Effector memory CD8-positive, alpha-beta T cell (primary cell): ENCODE results near the gene HOXB3.
"Not testable (repeated sequence)": the region's sequence is repeated elsewhere in the genome, so short reads cannot be mapped to it uniquely, and the experiment has no call there.

Source experiments
- ATAC-seq: fragments of 150-1000 bp; cut with Tn5 transposase; replicated peaks from 2 replicates; pipeline ENCODE4 v1.10.0; 2021; ENCODE audit warnings: mild to moderate bottlenecking, moderate library complexity
- DNase-seq, 3 experiments: peaks; one replicate each; pipeline ENCODE4 v3.0.0; 2021
- H3K27ac Mint-ChIP-seq, 2 donors: one replicate each; pipeline ENCODE4 v1.8.0; 2022; ENCODE audit warnings: mild to moderate bottlenecking in 2 of 2, mixed read lengths in 2 of 2, moderate library complexity in 2 of 2
- H3K27me3 Mint-ChIP-seq, 2 donors: one replicate each; pipeline ENCODE4 v1.8.0; 2022; ENCODE audit warnings: mixed read lengths in 2 of 2
- H3K36me3 Mint-ChIP-seq: one replicate; pipeline ENCODE4 v1.8.0; 2022; ENCODE audit warnings: mild to moderate bottlenecking, moderate library complexity, mixed read lengths; ENCODE audit not compliant: insufficient read depth
- H3K4me1 Mint-ChIP-seq, 2 donors: one replicate each; pipeline ENCODE4 v1.8.0; 2022; ENCODE audit warnings: low read depth in 2 of 2, mixed read lengths in 2 of 2
- H3K4me3 Mint-ChIP-seq, 2 donors: one replicate each; pipeline ENCODE4 v1.8.0; 2022; ENCODE audit warnings: mild to moderate bottlenecking in 2 of 2, mixed read lengths in 2 of 2, moderate library complexity in 2 of 2
- H3K9me3 Mint-ChIP-seq, 2 donors: one replicate each; pipeline ENCODE4 v1.8.0; 2022; ENCODE audit warnings: mixed read lengths in 2 of 2

Gene HOXB3

DNA sequence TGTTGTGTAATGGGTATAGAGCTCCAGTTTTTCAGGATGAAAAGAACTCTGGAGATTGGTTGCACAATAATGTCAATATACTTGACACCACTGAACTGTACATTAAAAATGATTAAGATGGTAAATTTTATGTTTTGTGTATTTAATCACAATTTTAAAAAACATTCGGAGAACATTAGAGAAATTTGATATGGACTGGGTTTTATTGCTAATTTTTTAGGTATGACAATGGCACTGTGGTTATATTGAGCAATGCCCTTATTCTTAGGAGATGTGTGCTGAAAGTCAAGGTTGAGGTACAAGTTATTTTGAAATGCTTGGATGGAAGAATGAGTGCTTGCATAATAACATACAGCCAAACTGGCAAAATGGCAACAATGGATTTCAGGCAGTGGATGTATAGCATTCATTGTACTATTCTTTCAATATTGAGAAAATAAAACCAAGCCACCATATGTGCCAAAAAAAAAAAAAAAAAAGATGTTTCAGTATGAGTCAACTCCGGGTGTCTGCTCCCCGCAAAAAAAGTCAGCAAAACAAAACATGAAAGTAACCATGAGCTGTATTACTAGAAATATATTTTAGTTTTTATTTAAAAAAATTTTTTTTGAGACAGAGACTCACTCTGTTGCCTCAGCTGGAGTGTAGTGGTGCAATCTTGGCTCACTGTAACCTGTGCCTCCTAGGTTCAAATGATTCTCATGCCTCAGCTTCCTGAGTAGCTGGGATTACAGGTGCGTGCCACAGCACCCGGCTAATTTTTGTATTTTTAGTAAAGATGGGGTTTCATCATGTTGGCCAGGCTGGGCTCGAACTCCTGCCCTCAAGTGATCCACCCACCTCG, 79.1 kb downstream of the HOXB3 start:
- Mint-ChIP-seq H3K27ac (peak overlapping the region in 1 of 2 donors; percentile 30), H3K4me1 (peaks cover 13 to 21% of the 10 kb centered on the region in 2 donors), H3K4me3 (peak overlapping the region in 1 of 2 donors; percentile 2), H3K9me3 (no peaks in the 10 kb centered on the region), H3K36me3 (peaks cover 3% of the 10 kb centered on the region), H3K27me3 (peaks cover 13 to 54% of the 10 kb centered on the region in 2 donors)
- ATAC-seq (peak; percentile 84), DNase-seq (no peak)

DNA sequence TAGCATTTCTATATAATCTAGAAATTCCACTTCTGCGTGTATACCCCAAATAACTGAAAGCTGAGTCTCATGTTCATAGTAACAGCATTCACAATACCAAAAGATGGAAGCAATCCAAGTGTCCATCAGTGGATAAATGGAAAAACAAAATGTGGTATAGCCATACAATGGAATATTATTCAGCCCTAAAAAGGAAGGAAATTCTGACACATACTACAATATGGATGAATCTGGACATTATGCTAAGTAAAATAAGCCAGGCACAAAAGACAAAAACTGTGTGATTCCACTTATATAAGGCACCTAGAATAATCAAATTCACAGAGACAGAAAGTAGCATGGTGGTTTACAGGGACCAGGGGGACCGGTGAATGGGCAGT, 79.7 kb downstream of the HOXB3 start:
- Mint-ChIP-seq H3K4me1 (peaks cover 18 to 25% of the 10 kb centered on the region in 2 donors), H3K27ac (peak overlapping the region in 1 of 2 donors; percentile 30), H3K9me3 (no peaks in the 10 kb centered on the region), H3K36me3 (peaks cover 3% of the 10 kb centered on the region), H3K4me3 (no peak overlapping the region), H3K27me3 (peaks cover 7 to 48% of the 10 kb centered on the region in 2 donors)
- ATAC-seq (no peak), DNase-seq (no peak)

DNA sequence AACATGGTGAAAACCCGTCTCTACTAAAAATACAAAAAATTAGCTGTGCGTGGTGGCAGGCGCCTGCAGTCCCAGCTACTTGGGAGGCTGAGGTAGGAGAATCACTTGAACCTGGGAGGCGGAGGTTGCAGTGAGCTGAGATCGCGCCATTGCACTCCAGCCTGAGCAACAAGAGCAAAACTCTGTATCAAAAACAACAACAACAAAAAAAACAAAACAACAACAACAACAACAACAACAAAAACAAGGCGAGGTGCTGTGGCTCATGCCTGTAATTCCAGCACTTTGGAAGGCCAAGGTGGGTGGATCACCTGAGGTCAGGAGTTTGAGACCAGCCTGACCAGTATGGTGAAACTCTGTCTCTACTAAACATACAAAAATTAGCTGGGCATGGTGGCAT, 80.3 kb downstream of the HOXB3 start:
- H3K36me3 Mint-ChIP-seq, H3K4me3 Mint-ChIP-seq, H3K27ac Mint-ChIP-seq, ATAC-seq, H3K9me3 Mint-ChIP-seq, DNase-seq: not testable (repeated sequence)
- Mint-ChIP-seq H3K4me1 (peaks cover 18 to 30% of the 10 kb centered on the region in 2 donors), H3K27me3 (peaks cover under 1 to 42% of the 10 kb centered on the region in 2 donors)

DNA sequence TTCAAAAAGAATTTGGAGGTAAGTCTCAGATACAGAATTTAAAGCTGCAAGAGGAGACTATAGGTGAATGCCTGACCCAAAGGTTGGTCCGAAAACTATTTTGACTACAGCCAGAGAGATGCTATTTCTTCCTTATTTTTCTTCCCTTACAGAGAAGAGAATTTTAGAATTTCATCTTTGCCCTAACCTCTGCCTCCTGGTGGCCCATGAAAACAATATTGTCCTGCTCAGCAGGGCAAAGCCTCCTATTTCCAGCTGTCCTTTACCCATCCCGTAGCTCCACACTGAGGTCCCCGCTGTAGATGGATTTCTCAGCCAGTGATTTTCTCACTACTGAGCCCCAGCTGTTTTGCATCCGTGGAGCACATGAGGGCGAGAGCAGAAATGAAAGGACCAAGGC, 83.8 kb downstream of the HOXB3 start:
- H3K4me1 Mint-ChIP-seq, result peaks cover 12 to 19% of the 10 kb centered on the region in 2 donors
- H3K9me3 Mint-ChIP-seq, result no peaks in the 10 kb centered on the region
- no peak for DNase-seq
- peaks cover 0 to 10% of the 10 kb centered on the region in 2 donors for H3K27me3 Mint-ChIP-seq
- H3K4me3 Mint-ChIP-seq, result no peak overlapping the region
- no peaks in the 10 kb centered on the region for H3K36me3 Mint-ChIP-seq
- ATAC-seq, result no peak
- peak overlapping the region; percentile 62 to 86 for H3K27ac Mint-ChIP-seq

DNA sequence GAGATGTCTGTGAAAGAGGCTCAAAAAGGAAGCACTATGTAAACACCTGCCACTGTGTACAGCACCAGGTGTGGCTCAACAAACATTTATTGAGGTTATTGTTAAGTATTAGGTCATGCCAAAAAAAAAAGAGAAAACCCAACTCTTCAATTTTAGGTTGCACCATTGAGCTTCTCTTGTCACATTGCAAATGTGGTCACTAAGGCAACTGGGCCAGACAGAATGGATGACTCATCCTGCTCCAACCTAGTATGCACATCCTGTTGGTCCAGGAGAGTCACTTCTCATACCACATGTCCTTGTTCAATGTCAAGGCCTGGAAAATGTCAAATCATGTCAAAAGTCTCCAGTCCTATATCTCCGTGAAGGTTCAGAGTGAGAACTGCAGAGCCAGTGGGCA, 84.3 kb downstream of the HOXB3 start:
- Mint-ChIP-seq H3K4me3 (no peak overlapping the region), H3K4me1 (peaks cover 9 to 16% of the 10 kb centered on the region in 2 donors), H3K36me3 (no peaks in the 10 kb centered on the region), H3K27me3 (peaks cover 0 to 10% of the 10 kb centered on the region in 2 donors), H3K9me3 (no peaks in the 10 kb centered on the region), H3K27ac (peak overlapping the region; percentile 62 to 86)
- ATAC-seq (peak; percentile 98), DNase-seq (peak; percentile 27 to 43 (median 34))

DNA sequence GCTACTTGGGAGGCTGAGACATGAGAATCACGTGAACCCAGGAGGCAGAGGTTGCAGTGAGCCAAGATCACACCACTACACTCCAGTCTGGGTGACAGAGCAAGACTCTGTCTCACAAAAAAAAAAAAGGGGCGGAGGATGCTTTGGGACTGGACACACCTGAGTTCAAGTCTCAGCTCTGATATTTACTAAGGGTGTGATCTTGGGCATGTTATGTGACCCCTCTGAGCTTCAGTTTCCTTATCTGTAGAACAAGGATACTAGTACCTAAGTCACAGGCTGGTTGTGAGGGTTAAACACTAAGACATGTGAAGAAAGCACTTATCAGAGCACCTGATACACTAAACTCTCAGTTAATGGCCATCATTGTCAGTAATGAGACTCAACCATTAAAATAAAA, 85.1 kb downstream of the HOXB3 start:
- Mint-ChIP-seq H3K9me3 (no peaks in the 10 kb centered on the region), H3K36me3 (no peaks in the 10 kb centered on the region), H3K4me3 (no peak overlapping the region), H3K27me3 (peaks cover 0 to 17% of the 10 kb centered on the region in 2 donors), H3K27ac (peak overlapping the region; percentile 62 to 86), H3K4me1 (peaks cover 5 to 11% of the 10 kb centered on the region in 2 donors)
- DNase-seq, result no peak
- no peak for ATAC-seq

DNA sequence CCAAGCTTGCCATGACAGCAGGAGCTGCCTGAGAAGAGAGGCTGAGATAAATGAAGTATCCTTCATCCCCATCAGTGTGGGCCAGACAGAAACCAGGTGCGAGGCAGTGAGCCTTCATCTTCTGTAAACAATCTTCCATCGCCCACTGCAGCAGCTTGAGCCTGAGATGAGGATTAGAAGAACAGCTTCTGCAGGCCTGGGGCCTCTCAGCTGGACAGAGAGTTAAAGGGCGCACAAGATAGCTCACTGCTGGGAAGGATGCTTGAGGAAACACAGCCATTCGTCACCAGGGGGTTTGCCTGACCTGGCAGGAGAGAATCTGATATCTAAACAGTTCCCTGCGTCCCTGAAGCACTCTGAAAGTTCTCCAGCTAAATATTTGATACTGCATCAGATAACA, 86.3 kb downstream of the HOXB3 start:
- Mint-ChIP-seq H3K9me3 (no peaks in the 10 kb centered on the region), H3K36me3 (no peaks in the 10 kb centered on the region), H3K4me1 (peaks cover 5 to 11% of the 10 kb centered on the region in 2 donors), H3K27ac (peak overlapping the region in 1 of 2 donors; percentile 58), H3K4me3 (no peak overlapping the region), H3K27me3 (peaks cover 0 to 16% of the 10 kb centered on the region in 2 donors)
- ATAC-seq (no peak), DNase-seq (no peak)

DNA sequence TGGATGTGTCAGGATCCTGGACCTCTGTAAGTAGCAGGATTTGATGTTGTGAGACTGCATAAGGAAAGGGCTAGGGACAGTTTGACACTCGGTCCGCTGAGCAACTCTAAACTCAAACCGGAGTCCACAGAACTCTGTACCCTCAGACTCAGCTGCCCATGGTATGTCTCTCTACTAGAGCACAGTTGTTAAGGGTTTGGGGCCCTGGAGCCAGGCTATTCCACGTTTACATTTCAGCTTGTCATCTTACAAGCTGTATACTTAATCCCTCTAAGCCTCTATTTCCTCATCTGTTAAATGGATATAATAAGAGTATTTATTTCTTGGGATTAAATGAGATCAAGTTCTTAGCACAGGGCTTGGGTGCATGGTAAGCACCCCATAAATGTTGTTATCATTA, 87.1 kb downstream of the HOXB3 start:
- no peak overlapping the region for H3K4me3 Mint-ChIP-seq
- H3K9me3 Mint-ChIP-seq, result no peaks in the 10 kb centered on the region
- H3K36me3 Mint-ChIP-seq, result no peaks in the 10 kb centered on the region
- H3K27ac Mint-ChIP-seq, result peak overlapping the region in 1 of 2 donors; percentile 58
- no peak for ATAC-seq
- peaks cover 5 to 11% of the 10 kb centered on the region in 2 donors for H3K4me1 Mint-ChIP-seq
- DNase-seq, result no peak
- H3K27me3 Mint-ChIP-seq, result peaks cover 0 to 12% of the 10 kb centered on the region in 2 donors

DNA sequence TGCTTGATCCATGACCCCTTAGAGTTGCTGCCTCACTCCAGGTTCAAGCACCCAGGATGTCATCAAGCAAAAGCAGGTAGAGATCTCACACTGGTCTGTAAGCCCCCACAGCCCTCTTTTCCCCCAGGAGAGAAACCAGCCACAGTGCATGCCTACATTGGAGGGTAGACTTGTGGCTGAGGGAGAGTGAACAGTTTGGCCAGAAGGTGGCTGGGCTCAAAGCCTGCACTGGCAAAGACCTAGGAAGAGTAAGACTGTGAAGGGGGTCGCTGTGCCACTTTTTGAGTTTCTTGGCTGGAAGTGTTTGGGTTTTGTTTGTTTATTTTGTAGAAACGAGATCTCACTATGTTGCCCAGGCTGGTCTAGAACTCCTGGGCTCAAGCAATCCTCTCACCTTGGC, 87.7 kb downstream of the HOXB3 start:
- Mint-ChIP-seq H3K27ac (no peak overlapping the region), H3K27me3 (peaks cover 0 to 17% of the 10 kb centered on the region in 2 donors)
- ATAC-seq, result no peak

DNA sequence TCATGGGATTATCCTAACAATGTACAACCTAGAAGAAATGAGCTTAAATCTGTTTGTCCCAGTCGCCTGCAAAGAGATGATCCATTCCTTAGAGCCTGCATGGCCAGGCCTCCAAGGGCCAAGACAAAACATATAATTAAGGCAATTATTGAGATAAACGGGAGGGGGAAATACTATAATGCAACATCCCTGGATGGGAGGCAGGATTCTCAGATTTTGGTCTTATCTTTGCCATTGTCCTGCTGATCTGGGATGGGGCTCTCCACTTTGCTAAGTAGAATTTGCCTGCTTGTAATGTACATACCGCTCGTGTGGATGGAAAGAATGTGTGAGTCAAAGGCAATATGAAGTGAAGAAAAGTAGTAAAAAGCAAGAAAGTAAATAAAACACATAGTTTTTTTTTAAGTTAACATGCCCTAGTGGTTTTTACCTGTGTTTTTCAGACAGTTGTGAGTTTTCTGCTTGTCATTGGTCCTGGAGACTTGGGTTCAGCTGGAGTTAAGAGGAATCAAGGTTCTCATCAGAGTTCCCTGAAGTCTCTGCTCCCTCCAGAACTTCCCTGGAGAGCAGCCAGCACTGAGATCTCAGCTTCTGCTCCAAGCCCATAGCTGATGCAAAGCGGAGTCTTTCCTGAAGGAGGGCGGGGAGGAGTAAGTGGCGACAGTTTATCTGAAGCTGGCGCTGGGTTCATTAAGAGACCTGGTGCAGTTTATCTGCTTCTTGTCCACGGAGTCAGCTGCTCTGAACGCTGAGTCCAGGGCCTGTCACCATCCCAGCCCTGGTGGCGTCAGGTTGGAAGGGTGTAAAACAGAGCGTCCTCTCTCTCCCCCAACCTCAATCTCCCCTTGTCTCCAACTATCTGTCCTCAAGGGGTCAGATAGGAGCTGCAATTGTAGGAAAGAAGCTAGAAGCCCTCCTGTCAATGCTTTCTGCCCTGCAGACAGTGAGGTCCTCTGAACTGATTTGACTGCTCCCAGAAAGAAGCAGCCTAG, 89.3 kb downstream of the HOXB3 start:
- ATAC-seq (no peak), DNase-seq (no peak)
- Mint-ChIP-seq H3K4me1 (peaks cover 4 to 7% of the 10 kb centered on the region in 2 donors), H3K4me3 (no peak overlapping the region), H3K9me3 (no peaks in the 10 kb centered on the region), H3K27me3 (peaks cover 0 to 17% of the 10 kb centered on the region in 2 donors), H3K36me3 (no peaks in the 10 kb centered on the region), H3K27ac (peak overlapping the region in 1 of 2 donors; percentile 62)

More for the DNA sequence above, 87.7 kb downstream of the HOXB3 start:
- H3K9me3 Mint-ChIP-seq, result no peaks in the 10 kb centered on the region
- peaks cover 5 to 11% of the 10 kb centered on the region in 2 donors for H3K4me1 Mint-ChIP-seq
- no peak for DNase-seq
- no peak overlapping the region for H3K4me3 Mint-ChIP-seq
- no peaks in the 10 kb centered on the region for H3K36me3 Mint-ChIP-seq

DNA sequence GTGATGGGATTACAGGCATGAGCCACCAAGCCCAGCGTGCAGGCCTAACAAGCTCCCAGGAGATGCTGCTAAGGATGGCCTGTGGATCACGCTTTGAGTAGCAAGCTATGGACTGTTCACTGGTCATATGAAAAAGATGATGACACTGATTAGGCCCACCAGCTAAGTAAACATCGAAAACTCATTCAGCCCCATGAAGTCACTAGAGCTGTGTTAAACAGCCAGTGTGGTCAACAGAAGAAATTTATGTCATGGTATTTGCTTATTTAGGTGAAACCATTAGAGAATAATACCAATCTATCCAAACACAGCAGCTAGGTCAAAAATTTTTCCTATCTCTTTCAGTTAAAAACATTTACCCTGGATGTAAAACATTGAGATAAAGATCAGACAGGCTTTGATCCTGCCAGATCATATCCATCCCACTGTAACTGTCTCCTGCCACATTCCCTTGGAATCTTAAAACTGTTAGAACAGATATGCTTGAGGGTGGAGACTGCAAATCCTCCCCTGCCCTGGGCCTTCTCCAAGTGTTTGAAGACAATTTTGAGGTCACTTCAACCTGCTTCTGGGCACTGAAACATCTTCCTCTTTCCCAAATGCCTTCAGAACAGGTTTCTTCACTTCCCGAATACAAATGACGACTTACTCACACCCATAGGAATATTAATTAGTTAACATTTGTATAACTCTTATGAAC, 90.2 kb downstream of the HOXB3 start:
- H3K4me3 Mint-ChIP-seq, result no peak overlapping the region
- H3K27me3 Mint-ChIP-seq, result peaks cover 0 to 21% of the 10 kb centered on the region in 2 donors
- H3K36me3 Mint-ChIP-seq, result no peaks in the 10 kb centered on the region
- H3K27ac Mint-ChIP-seq, result no peak overlapping the region
- no peaks in the 10 kb centered on the region for H3K4me1 Mint-ChIP-seq
- DNase-seq (no peak), ATAC-seq (no peak)
- H3K9me3 Mint-ChIP-seq, result no peaks in the 10 kb centered on the region

DNA sequence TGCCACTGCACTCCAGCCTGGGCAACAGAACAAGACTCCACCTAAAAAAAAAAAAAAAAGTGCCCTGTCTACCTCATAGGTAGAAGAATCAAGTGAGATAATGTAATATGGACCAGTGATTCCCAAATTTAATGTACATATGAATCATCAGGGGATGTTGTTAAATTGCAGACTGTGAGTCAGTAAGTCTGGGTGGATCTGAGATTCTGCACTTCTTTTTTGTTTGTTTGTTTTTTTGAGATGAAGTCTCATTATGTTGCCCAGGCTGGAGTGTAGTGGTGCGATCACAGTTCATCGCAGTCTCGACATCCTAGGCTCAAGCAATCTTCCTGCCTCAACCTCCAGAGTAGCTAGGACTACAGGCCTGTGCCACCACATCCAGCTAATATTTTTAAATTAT, 90.8 kb downstream of the HOXB3 start:
- H3K4me3 Mint-ChIP-seq, result no peak overlapping the region
- H3K4me1 Mint-ChIP-seq, result no peaks in the 10 kb centered on the region
- DNase-seq (no peak), ATAC-seq (no peak)
- peaks cover 0 to 28% of the 10 kb centered on the region in 2 donors for H3K27me3 Mint-ChIP-seq
- no peaks in the 10 kb centered on the region for H3K36me3 Mint-ChIP-seq
- no peaks in the 10 kb centered on the region for H3K9me3 Mint-ChIP-seq
- H3K27ac Mint-ChIP-seq, result no peak overlapping the region
